Cardiac fibroblast (primary cell): ENCODE results near the gene MT3.

Source experiments
- DNase-seq, 2 donors: peaks; one replicate each; pipeline versions ENCODE4 v3.0.0 to v3.0.0-alpha.2; 2010; ENCODE audit warnings: low read depth in 2 of 2
- H3K4me3 ChIP-seq, 2 donors: replicated peaks in 1 of 2; 1 replicate in 1 of 2; 2 replicates in 1 of 2; pipeline ENCODE4 v1.5.1; 2011; ENCODE audit warnings: low read depth in 2 of 2, low read length in 2 of 2, mild to moderate bottlenecking in 2 of 2, moderate library complexity in 1 of 2
- TF ChIP-seq, protein P1 (sequence below): IDR thresholded peaks from one replicate; pipeline ENCODE4 v1.5.1; 2011; ENCODE audit warnings: low read depth, mild to moderate bottlenecking, low read length, inconsistent platforms

MT3 gene

DNA sequence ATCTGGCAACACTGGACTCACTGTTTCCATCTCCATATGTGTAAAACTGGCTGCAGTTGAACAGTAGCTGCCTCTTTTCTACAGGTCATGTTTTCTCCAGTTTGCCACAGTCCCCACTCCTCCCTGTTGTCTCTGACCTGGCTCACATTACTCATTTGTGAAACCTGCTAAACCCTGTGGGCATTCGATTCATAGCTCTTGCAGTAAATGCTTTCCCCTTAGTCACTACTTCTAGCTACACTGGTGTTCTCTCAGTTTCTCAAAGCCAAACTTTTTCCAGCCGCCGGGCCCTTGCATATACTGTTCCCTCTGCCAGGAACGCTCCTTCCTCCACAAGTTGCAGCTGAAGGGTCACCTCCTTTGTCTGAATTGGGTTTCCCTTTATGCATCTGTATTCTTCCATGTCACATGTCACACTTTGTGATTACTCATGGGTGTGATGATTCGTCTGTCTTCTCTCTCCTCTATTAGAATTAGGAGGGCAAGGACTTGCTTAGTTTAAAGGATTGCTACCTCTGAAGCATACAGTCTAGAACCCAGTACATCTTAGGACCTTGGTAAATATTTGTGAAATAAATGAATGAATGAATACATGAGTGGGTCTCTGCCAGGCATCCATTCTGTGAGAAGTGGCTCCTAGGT is 39.5 kb upstream of the MT3 start:
- peak in 1 of 2 donors; percentile 37 for DNase-seq
- TF ChIP-seq, protein P1, sequence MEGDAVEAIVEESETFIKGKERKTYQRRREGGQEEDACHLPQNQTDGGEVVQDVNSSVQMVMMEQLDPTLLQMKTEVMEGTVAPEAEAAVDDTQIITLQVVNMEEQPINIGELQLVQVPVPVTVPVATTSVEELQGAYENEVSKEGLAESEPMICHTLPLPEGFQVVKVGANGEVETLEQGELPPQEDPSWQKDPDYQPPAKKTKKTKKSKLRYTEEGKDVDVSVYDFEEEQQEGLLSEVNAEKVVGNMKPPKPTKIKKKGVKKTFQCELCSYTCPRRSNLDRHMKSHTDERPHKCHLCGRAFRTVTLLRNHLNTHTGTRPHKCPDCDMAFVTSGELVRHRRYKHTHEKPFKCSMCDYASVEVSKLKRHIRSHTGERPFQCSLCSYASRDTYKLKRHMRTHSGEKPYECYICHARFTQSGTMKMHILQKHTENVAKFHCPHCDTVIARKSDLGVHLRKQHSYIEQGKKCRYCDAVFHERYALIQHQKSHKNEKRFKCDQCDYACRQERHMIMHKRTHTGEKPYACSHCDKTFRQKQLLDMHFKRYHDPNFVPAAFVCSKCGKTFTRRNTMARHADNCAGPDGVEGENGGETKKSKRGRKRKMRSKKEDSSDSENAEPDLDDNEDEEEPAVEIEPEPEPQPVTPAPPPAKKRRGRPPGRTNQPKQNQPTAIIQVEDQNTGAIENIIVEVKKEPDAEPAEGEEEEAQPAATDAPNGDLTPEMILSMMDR: no peak
- no peak overlapping the region for H3K4me3 ChIP-seq

DNA sequence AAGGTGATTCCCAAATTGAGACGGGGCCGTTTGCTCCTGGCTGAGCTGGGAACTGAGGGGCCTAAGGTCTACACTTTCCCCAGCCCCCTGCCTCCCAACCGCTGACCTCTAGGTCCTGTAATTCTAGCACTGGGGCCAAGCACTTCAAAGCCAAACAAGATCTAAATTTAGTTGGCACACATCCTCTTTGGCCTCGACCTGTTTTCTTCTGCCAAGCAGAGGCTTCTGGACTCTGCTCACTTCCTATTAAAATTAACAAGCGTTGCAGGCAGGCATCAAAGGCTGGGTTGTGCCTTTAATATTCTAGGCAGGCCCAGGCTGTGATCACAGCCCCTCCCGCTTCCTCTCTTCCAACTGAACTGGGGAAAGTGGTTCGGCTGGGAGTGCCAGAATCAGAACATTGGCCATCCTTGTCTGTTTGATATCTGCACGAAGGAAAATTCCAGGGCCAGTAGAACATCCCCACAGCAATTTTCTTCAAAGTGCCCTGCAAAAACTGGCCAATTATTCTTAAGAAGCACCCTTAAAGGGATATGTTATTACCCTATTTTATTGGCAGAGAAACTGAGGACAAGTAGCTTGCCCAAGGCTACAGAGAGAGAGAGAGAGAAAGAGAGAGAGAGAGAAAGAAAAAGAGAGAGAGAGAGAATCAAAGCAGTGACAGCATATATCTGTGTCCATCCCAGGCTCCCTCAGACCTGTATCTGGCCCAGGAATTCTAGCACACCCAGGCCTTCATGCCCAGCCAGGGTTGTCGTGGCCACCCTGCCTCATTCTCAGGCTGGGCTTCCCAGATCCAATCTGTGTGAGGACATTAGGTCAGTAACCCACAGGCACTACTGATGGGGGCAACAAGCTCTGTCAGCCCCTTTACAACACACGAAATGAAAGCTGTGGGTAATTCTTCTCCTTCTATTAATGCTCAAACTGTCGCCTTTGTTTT is 37.3 kb upstream of the MT3 start:
- no peak overlapping the region for H3K4me3 ChIP-seq

DNA sequence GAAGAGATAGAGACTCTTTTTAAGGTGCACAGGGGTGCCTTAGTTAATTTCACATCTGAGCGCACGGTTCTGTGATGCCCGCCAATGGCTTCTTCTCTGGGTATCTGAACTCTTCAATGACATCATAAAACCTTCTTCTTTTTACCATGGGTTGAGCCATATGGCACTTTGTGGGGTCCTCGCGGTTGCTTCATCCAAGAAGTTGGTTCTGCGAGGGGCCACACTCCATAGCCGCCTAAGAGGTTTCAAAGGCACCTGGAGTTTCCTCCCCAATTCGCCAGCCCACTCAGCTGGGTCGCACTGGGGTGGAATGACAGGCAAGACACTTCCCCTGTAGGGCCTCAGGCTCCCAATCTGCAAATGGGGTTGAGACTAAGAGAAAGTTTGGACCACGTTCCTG is 34.9 kb upstream of the MT3 start:
- TF ChIP-seq, protein P1: no peak
- no peak overlapping the region for H3K4me3 ChIP-seq
- DNase-seq: no peak

More for the DNA sequence above, 37.3 kb upstream of the MT3 start:
- no peak for DNase-seq
- TF ChIP-seq, protein P1: no peak

DNA sequence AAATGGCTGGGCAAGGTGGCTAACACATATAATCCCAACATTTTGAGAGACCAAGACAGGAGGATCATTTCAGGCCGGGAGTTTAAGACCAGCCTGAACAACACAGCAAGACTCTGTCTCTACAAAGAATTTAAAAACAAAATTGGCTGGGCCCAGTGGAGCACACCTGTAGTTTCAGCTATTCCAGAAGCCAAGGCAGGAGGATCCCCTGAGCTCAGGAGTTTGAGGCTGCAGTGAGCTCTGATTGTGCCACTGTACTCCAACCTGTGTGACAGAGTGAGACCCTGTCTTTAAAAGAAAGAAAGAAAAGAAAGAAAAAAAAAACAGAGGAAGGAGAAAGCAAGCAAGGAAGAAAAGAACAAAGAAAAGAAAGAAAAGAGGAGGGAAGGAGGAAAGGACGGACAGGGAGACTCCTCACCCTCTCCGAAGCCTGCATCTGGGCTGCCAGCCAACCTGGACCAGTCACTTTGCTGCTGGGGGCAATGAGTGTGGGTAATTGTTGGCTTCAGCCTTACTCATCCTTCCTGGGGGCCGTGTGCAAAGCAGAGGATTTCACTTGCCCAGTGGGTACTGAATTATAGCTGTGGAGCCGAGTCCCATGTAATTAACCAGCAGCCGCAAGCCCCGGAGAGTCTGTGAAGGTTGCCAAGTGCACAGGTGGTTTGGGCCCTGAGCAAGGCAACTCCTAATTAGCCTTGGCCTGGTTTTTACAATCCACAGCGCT is 31.1 kb upstream of the MT3 start:
- no peak overlapping the region for H3K4me3 ChIP-seq
- DNase-seq: peak; percentile 27 to 75
- TF ChIP-seq, protein P1: no peak

DNA sequence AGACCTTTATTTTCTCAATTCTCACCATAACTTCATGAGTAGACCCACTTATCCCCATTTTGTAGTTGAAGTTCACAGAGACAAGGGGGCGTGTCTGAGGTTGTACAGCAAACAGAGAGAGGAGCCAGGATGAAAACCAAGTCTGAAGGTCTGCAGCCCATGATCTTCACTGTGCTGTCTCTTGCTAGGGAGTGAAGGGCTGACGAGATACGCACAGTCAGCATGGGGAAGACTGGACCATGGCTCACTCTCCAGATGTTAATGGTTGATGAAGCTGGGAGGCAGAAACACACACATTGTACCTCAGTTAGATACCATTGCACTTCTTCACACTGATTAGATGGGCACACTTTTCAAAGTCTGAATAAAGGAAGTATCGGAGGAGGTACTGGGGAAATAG is 30.2 kb upstream of the MT3 start:
- DNase-seq: no peak
- TF ChIP-seq, protein P1: no peak
- no peak overlapping the region for H3K4me3 ChIP-seq

DNA sequence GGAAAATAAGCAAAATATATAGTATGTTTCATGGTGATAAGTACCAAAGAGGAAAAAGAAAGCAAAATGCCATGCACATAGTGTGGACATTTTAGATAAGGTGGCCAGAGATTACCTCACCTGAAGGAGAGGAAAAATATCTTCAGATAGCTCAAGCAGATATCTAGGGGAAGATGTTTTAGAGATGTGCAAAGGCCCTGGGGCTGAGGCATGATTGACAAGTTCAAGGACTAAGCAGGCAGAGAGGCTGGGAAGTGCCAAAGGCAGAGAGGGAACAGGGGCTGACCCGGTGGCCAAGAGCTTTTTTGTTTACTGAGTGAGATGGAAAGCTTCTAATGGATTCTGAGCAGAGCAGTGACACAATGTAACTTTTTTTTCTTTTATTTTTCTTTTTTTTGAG is 28.9 kb upstream of the MT3 start:
- TF ChIP-seq, protein P1: no peak
- no peak overlapping the region for H3K4me3 ChIP-seq
- DNase-seq: no peak
